IPS-20b (cell line): ENCODE results near the gene PIK3R1.

Source experiments
- H3K27ac ChIP-seq: one replicate; pipeline ENCODE4 v1.5.1; 2013; ENCODE audit warnings: low read length
- H3K27me3 ChIP-seq: 2 replicates; pipeline ENCODE4 v1.6.1; 2013; ENCODE audit warnings: mild to moderate bottlenecking, low read length, inconsistent platforms; ENCODE audit not compliant: insufficient read depth
- H3K36me3 ChIP-seq: 2 replicates; pipeline ENCODE4 v1.6.1; 2013; ENCODE audit warnings: low read depth, mild to moderate bottlenecking, inconsistent platforms, low read length, moderate library complexity; ENCODE audit not compliant: insufficient read depth
- H3K4me1 ChIP-seq: 2 replicates; pipeline ENCODE4 v1.6.1; 2013; ENCODE audit warnings: mild to moderate bottlenecking, control low read depth, inconsistent platforms, low read length, moderate library complexity; ENCODE audit not compliant: insufficient read depth
- H3K4me3 ChIP-seq: 2 replicates; pipeline ENCODE4 v1.5.1; 2013; ENCODE audit warnings: mild to moderate bottlenecking, low read length, inconsistent platforms
- H3K9ac ChIP-seq: 2 replicates; pipeline ENCODE4 v1.6.1; 2013; ENCODE audit warnings: low read depth, mild to moderate bottlenecking, inconsistent platforms, low read length, moderate library complexity
- H3K9me3 ChIP-seq: 2 replicates; pipeline ENCODE4 v1.6.1; 2013; ENCODE audit warnings: mild to moderate bottlenecking, low read depth, low read length, inconsistent platforms; ENCODE audit not compliant: insufficient read depth

PIK3R1 gene

DNA sequence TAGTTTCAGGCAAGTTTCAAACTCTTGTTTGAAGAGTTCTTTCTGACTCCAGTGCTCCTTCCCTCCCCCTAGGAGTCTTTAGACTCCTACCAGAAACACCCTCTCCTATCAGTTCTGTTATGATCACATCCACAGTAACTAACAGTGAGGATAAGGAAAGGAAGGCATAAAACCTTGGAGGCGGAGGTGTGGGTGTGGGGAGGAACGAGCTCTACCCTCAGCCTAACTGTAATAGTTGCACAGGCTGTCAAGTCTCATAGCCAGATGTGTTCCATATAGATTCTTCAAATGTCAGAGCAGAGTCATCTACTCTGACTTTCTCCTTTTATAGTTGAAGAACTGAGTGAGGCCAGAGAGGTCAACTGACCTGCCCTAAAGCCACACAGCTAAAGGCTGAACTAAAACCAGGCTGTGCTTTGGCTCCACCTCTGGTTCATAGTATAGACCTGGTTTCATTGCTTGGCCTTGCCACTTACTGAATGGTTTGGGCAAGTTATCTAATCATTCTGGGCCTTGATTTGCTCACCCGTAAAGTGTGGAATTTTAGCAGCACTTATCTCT lies 34.4 kb upstream of the PIK3R1 start:
- no peaks in the 10 kb centered on the region for H3K9me3 ChIP-seq
- H3K36me3 ChIP-seq = no peaks in the 10 kb centered on the region
- H3K27me3 ChIP-seq = no peaks in the 10 kb centered on the region
- no peak overlapping the region for H3K27ac ChIP-seq
- H3K4me3 ChIP-seq = no peak overlapping the region
- no peak overlapping the region for H3K9ac ChIP-seq
- no peaks in the 10 kb centered on the region for H3K4me1 ChIP-seq

DNA sequence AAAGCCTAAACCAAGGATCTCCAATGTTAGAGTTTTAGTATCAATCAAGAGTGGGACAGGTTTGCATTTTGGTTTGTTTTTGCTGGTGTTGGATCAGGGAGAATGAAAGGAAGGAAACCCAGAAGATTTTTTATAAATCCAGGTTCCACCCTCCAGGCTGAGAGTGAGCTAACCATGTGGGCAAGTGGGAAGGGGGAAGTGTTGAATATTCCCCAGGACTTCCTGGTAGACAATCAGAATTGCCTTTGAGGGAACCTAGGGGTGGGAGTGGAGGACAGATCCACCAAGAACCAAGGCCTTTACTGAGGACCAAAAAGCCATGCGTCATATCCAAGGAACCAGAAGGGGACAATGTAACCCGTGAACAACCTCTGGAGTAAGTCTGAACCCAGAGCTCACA lies 33.5 kb upstream of the PIK3R1 start:
- H3K36me3 ChIP-seq = no peaks in the 10 kb centered on the region
- H3K9me3 ChIP-seq = no peaks in the 10 kb centered on the region
- H3K27me3 ChIP-seq = no peaks in the 10 kb centered on the region
- H3K4me3 ChIP-seq = no peak overlapping the region
- H3K4me1 ChIP-seq = peaks cover 1% of the 10 kb centered on the region; the same call in 1 of the 2 replicates
- no peak overlapping the region for H3K27ac ChIP-seq
- H3K9ac ChIP-seq = no peak overlapping the region

DNA sequence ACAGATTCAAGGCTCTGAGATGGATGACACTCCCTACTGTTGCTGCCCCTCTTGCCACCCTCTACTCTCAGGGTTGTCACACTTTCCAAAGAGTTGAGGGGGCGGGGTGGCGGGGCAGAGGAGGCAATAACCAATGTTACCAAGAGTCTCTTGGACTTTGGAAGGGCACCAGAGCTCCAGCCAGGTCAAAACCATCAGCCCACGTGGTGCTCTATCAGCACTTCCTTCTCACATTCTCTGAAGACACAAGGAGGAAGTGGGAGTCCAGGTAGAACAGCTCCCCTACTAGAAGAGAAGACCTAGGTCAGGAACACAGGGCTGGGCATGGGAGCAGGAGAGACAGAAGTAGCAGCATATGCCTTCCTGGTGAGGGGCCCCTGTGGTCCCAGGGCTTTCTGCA lies 33.0 kb upstream of the PIK3R1 start:
- peaks cover 3% of the 10 kb centered on the region; the same call in 1 of the 2 replicates for H3K4me1 ChIP-seq
- no peaks in the 10 kb centered on the region for H3K9me3 ChIP-seq
- H3K27ac ChIP-seq = no peak overlapping the region
- H3K4me3 ChIP-seq = no peak overlapping the region
- H3K9ac ChIP-seq = no peak overlapping the region
- H3K36me3 ChIP-seq = no peaks in the 10 kb centered on the region
- no peaks in the 10 kb centered on the region for H3K27me3 ChIP-seq

DNA sequence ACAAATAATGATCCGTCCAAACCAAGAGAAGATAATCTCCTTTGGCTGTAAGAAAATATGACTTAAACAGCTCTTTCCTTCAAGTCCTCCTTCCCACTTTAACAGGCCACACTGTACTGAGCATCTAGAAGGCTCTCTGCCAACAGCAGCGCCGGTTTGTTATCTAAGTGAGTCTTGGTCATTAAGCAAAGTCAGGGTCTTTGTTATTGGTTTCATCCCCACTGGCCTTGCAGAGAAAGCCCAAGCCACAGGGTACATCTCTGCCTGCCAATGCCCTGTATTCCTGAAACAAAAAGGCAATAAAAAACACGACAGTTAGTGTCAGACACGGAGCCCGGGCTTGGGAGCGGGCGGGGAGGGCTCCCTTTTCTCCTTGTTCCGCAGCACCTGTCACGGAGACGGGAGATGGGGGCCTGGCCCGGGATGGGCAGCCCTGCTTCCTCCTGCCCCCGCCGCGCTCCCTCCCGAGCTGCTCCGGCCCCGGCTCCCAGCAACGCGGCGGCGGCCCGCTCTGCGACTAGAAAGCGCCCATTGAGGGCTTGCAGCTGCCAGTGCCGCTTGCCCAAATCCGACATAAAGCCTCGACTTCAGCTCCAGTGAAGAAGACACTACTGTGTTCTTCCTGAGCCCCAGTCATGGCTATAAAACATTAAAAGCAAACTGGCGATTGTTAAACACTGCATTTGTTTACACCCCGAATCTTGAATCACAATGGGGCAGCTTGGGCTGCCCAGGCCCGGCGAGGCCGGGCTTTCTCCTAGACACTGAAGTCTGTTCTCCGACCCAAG lies 28.1 kb upstream of the PIK3R1 start:
- Histone ChIP-seq H3K9ac (peak overlapping the region; percentile 64; the same call in 1 of the 2 replicates), H3K27me3 (peaks cover 12% of the 10 kb centered on the region; the same call in 1 of the 2 replicates), H3K4me1 (peaks cover 24% of the 10 kb centered on the region), H3K4me3 (peak overlapping the region; percentile 66; the same call in 1 of the 2 replicates), H3K27ac (no peak overlapping the region), H3K36me3 (no peaks in the 10 kb centered on the region), H3K9me3 (no peaks in the 10 kb centered on the region)

DNA sequence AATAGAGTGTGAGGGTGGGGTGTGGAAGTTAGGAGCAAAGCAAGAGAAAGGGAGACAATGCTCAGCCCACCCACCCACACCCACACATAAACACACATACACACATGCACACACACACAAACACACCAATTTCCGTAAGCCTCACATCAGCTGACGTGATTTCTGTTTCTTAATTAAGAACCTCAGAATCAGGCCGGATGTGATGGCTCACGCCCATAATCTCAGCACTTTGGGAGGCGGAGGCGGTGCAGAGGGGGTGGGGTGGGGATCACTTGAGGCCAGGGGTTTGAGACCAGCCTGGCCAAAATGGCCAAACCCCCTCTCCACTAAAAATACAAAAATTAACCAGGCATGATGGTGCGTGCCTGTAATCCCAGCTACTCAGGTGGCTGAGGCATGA lies 26.4 kb upstream of the PIK3R1 start:
- Histone ChIP-seq H3K36me3 (no peaks in the 10 kb centered on the region), H3K9ac (no peak overlapping the region), H3K4me3 (no peak overlapping the region), H3K27ac (no peak overlapping the region), H3K9me3 (no peaks in the 10 kb centered on the region), H3K27me3 (peaks cover 12% of the 10 kb centered on the region; the same call in 1 of the 2 replicates), H3K4me1 (peaks cover 41% of the 10 kb centered on the region)

DNA sequence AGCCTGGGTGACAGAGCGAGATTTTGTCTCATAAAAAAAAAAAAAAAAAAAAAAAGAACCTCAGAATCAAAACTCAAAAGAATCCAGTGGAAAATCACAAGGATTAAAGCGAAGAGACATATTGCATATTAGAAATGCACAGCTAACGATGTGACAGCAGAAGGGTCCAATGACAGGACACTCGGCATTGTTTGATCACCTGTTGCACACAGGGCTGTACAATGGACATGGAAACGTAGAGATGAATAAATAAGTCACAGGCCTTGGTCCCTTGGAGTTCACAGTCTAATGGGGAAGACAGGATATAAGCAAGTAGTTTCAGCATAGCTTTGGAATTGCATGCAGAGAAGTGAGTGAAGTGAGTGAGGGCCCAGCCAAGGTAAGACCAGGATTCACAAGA lies 25.9 kb upstream of the PIK3R1 start:
- Histone ChIP-seq H3K36me3 (no peaks in the 10 kb centered on the region), H3K4me3 (no peak overlapping the region), H3K9ac (no peak overlapping the region), H3K27ac (no peak overlapping the region), H3K4me1 (peaks cover 45% of the 10 kb centered on the region), H3K9me3 (no peaks in the 10 kb centered on the region), H3K27me3 (peaks cover 12% of the 10 kb centered on the region; the same call in 1 of the 2 replicates)

DNA sequence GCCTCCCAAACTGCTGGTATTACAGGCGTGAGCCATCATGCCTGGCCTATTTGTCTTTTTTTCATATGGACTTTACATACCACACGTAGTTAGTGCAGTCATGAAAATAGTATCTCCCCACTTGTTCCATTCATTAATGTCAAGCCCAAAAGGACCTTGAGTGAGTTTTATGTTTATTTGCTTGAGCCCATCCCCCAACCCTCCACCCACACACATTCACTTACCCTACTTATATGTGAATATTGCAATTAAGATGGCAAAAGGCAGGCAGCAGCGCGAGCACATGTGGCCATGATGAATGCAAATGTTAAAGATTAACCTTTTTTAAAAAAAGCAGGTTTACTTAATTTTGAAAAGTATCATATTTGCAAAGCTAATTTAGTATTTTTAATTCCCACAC lies 24.9 kb upstream of the PIK3R1 start:
- Histone ChIP-seq H3K4me3 (no peak overlapping the region), H3K27ac (no peak overlapping the region), H3K4me1 (peaks cover 47% of the 10 kb centered on the region), H3K27me3 (peaks cover 12% of the 10 kb centered on the region; the same call in 1 of the 2 replicates), H3K9me3 (no peaks in the 10 kb centered on the region), H3K9ac (no peak overlapping the region), H3K36me3 (no peaks in the 10 kb centered on the region)

DNA sequence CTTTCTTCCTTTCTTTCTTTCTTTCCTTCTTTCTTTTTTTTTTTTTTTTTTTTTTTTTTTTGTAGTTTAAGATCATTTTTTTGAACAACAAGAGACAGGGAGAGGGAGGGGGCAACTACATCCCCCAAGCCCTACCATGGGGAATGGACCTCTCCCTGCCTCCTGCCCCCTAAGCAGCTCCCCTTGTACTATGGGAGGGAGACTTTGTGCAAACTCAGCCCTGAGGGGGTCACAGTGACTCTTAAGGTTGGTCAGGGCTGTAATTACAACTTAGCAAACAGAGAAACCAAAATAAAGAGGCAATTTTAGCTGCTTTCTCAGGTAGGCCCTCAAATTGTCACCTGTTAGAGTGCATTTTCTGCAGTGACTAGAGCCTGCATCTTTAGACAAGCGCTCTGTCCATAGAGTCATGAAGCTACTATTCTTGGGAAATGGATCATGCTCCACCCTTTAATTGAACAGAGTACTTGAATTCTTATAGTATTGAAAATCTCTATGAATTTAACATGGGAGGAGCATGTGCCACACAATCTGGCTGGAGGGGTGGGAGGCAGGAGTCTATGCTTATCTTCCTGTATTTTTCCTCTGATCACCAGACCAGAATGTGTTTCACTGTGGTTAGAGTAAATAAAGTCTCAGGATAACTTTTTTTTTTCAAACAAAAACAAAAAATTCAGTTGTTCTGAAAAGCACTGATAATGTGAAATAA lies 24.3 kb upstream of the PIK3R1 start:
- peaks cover 47% of the 10 kb centered on the region for H3K4me1 ChIP-seq

DNA sequence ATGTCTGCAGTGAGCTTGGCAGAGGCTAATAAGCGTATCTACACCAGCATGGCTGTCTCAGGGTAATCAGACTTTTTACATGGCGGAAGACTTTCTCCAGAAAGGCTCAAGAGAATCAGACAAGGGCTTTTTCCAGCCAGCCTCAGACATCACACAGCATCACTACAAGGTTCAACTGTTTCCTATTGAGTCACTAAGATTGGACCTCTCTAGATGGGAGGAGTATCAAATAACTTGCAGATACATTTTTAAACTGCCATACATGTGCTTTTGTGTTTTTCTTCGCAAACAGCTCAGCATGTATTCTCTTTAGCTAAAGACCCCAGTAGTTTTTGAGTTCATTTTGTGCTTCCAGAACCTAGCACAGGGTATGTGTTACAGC lies 22.9 kb upstream of the PIK3R1 start:
- H3K4me1 ChIP-seq = peaks cover 44% of the 10 kb centered on the region
- H3K27me3 ChIP-seq = peaks cover 12% of the 10 kb centered on the region; the same call in 1 of the 2 replicates
- H3K9ac ChIP-seq = no peak overlapping the region
- no peaks in the 10 kb centered on the region for H3K36me3 ChIP-seq
- no peak overlapping the region for H3K4me3 ChIP-seq
- H3K9me3 ChIP-seq = no peaks in the 10 kb centered on the region
- H3K27ac ChIP-seq = no peak overlapping the region

More for the DNA sequence above, 24.3 kb upstream of the PIK3R1 start:
- H3K27me3 ChIP-seq = peaks cover 12% of the 10 kb centered on the region; the same call in 1 of the 2 replicates
- H3K4me3 ChIP-seq = no peak overlapping the region
- H3K36me3 ChIP-seq = no peaks in the 10 kb centered on the region
- H3K9me3 ChIP-seq = no peaks in the 10 kb centered on the region
- H3K9ac ChIP-seq = no peak overlapping the region
- H3K27ac ChIP-seq = no peak overlapping the region

DNA sequence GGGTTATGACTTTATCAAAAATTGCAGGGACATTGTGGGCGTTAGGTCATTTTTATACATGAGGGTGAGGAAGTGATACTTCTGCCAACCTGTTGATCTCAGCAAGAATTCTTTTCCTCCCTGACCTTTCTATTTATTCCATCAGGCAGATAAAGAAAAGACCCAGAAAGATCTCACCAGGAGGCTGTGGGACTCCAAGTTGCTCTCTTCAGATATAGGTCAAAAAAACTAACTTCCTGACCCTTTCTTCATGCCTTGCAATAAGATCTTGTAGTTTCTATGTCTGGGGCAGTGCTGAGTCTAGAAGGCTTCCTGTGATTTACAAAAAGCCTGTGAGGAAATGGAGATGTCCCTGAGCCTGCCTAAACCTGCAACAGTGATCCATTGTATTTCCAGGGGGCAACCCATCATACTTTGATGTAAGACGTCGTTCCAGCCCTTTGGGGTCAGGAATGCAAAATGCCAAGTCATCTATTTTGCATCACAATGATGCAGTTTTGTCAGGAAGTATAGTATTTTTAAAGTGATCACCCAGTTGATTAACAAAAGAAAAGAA lies 22.0 kb upstream of the PIK3R1 start:
- Histone ChIP-seq H3K27ac (no peak overlapping the region), H3K4me1 (peaks cover 38% of the 10 kb centered on the region), H3K9ac (peak overlapping the region; percentile 23; the same call in 1 of the 2 replicates)

DNA sequence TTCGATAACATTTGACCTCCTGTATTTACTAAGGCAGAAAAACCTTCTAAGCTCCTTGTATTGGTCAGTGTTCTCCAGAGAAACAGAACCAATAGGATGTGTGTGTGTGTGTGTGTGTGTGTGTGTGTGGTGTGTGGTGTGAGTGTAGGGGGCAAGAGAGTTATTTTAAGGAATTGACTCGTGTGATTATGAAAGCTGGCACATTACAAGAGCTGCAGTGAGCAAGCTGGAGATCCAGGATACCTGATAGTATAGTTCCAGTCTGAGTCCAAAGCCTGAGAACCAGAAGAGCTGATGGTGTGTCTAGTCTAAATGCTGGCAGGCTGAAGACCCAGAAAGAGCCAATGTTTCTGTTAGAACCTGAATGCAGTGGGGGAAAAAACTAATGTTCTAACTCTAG lies 21.2 kb upstream of the PIK3R1 start:
- Histone ChIP-seq H3K9ac (no peak overlapping the region), H3K9me3 (no peaks in the 10 kb centered on the region), H3K4me1 (peaks cover 34% of the 10 kb centered on the region), H3K27me3 (no peaks in the 10 kb centered on the region), H3K4me3 (no peak overlapping the region), H3K27ac (no peak overlapping the region), H3K36me3 (no peaks in the 10 kb centered on the region)

More for the DNA sequence above, 22.0 kb upstream of the PIK3R1 start:
- Histone ChIP-seq H3K27me3 (peaks cover 4% of the 10 kb centered on the region; the same call in 1 of the 2 replicates), H3K4me3 (no peak overlapping the region), H3K36me3 (no peaks in the 10 kb centered on the region), H3K9me3 (no peaks in the 10 kb centered on the region)
